ENCODE data around the gene TMEM86B. TPM values are rescaled to one million over a fixed set of nuclear protein-coding genes. Genes with fewer than 3 reads are reported as not detected.

TMEM86B gene, protein sequence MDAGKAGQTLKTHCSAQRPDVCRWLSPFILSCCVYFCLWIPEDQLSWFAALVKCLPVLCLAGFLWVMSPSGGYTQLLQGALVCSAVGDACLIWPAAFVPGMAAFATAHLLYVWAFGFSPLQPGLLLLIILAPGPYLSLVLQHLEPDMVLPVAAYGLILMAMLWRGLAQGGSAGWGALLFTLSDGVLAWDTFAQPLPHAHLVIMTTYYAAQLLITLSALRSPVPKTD
- polyA plus RNA-seq, result 100 to 1,000 TPM in 1 of 4 donors, 10 to 100 TPM in 3; 22.8 to 255 (median 72.6) TPM
- long read RNA-seq, donor 1, transcript TMEM86B-203 (2 exons, 1,508 nt), result minor isoform, 41 of 149 reads
- long read RNA-seq, donor 1, transcript TMEM86B-201 (3 exons, 1,637 nt), result major isoform, 68 of 149 reads
- long read RNA-seq, donor 1, transcript TMEM86B-202 (1 exons, 2,034 nt), result minor isoform, 40 of 149 reads
- long read RNA-seq, donor 1, partial matches to known transcripts, result 0 of 149 reads
- long read RNA-seq, donor 1, other reads (novel, unspliced or antisense), result 0 of 149 reads
- long read RNA-seq, donor 2, transcript TMEM86B-201 (3 exons, 1,637 nt), result minor isoform, 7 of 20 reads
- long read RNA-seq, donor 2, transcript TMEM86B-203 (2 exons, 1,508 nt), result major isoform, 11 of 20 reads
- long read RNA-seq, donor 2, partial matches to known transcripts, result 0 of 20 reads
- long read RNA-seq, donor 2, other reads (novel, unspliced or antisense), result 0 of 20 reads
- long read RNA-seq, donor 3, transcript TMEM86B-201 (3 exons, 1,637 nt), result major isoform, 23 of 44 reads
- long read RNA-seq, donor 3, transcript TMEM86B-203 (2 exons, 1,508 nt), result minor isoform, 18 of 44 reads
- long read RNA-seq, donor 3, partial matches to known transcripts, result 0 of 44 reads
- long read RNA-seq, donor 3, other reads (novel, unspliced or antisense), result 0 of 44 reads
- long read RNA-seq, donor 4, partial matches to known transcripts, result 0 of 1 reads
- long read RNA-seq, donor 4, other reads (novel, unspliced or antisense), result 0 of 1 reads
- long read RNA-seq, donor 5, transcript TMEM86B-203 (2 exons, 1,508 nt), result major isoform, 9 of 20 reads
- long read RNA-seq, donor 5, transcript TMEM86B-202 (1 exons, 2,034 nt), result minor isoform, 6 of 20 reads
- long read RNA-seq, donor 5, transcript TMEM86B-201 (3 exons, 1,637 nt), result minor isoform, 5 of 20 reads
- long read RNA-seq, donor 5, partial matches to known transcripts, result 0 of 20 reads
- long read RNA-seq, donor 5, other reads (novel, unspliced or antisense), result 0 of 20 reads
- long read RNA-seq, donor 6, transcript TMEM86B-203 (2 exons, 1,508 nt), result minor isoform, 8 of 29 reads
- long read RNA-seq, donor 6, transcript TMEM86B-201 (3 exons, 1,637 nt), result major isoform, 18 of 29 reads
- long read RNA-seq, donor 6, partial matches to known transcripts, result 0 of 29 reads
- long read RNA-seq, donor 6, other reads (novel, unspliced or antisense), result 0 of 29 reads
- long read RNA-seq, donor 7, result 0 reads
- long read RNA-seq, donor 8, result 0 reads
- long read RNA-seq, donor 9, transcript TMEM86B-203 (2 exons, 1,508 nt), result major isoform, 5 of 9 reads
- long read RNA-seq, donor 9, partial matches to known transcripts, result 0 of 9 reads
- long read RNA-seq, donor 9, other reads (novel, unspliced or antisense), result 0 of 9 reads
- long read RNA-seq, donor 10, transcript TMEM86B-203 (2 exons, 1,508 nt), result major isoform, 5 of 6 reads
- long read RNA-seq, donor 10, partial matches to known transcripts, result 0 of 6 reads
- long read RNA-seq, donor 10, other reads (novel, unspliced or antisense), result 0 of 6 reads

DNA sequence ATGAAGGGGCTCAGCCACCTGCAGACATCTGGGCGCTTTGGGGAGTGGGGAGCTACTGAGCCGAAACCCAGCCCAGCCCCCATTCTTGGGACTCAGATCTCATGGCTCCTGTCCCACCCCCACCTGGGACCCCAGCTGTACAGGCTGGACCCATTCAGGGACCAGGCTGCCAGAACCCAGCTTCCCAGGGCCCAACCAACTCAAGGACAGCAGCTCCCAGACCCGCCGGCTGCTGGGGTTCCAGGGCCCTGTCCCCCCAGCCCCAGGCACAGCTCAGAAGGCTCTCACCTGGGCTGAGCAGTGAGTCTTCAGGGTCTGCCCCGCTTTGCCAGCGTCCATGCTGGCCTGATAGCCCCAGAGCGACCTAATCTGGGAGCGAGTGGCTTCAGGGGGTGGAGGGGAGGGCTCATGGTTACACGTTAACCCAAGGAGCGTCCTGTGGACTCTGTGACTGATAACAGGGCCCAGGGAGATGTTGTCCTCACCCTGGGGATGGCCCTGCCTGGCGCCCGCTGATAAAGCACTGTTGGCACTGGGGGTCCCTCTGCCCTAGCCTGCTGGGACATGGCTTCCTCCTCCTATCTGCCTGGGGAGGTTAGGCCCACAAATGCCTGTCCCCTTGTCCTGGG is at the start of gene TMEM86B:
TSS of gene TMEM86B (minus strand) at position 361 of the 629 bp plus-strand sequence. CDS start at position 339, 22 bp downstream.
- H3K27me3 ChIP-seq (ENCODE audit: control insufficient read depth in 3 of 3, insufficient read depth in 3 of 3, low read length in 3 of 3), result no peaks in the 10 kb centered on the region
- peaks cover 0 to 68% (median 12%) of the 10 kb centered on the region in 3 donors for H3K4me1 ChIP-seq (ENCODE audit: control insufficient read depth in 3 of 3, insufficient read depth in 2 of 3, low read depth in 1 of 3, low read length in 2 of 3)
- no peaks in the 10 kb centered on the region for H3K9me3 ChIP-seq (ENCODE audit: control insufficient read depth in 2 of 2, insufficient read depth in 1 of 2, low read depth in 1 of 2, low read length in 1 of 2)
- peak; percentile 92 to 93 for DNase-seq
- H3K36me3 ChIP-seq (ENCODE audit: control insufficient read depth in 3 of 3, insufficient read depth in 2 of 3, low read depth in 1 of 3, low read length in 3 of 3), result peaks cover 27 to 88% (median 28%) of the 10 kb centered on the region in 3 donors
- H3K27ac ChIP-seq (ENCODE audit: low read depth in 1 of 3, low read length in 2 of 3), result peak within 1 kb of the TSS; percentile 38 to 89 (median 87)
- FAIRE-seq, result no peak
- WGBS, 3 donors, result 23 to 64% (median 45%) methylated on average over 11 to 12 of the region's 12 CpGs
- H3K4me3 ChIP-seq (ENCODE audit: low read depth in 1 of 3, low read length in 3 of 3), result peak within 1 kb of the TSS in 2 of 3 donors; percentile 68 to 82

DNA sequence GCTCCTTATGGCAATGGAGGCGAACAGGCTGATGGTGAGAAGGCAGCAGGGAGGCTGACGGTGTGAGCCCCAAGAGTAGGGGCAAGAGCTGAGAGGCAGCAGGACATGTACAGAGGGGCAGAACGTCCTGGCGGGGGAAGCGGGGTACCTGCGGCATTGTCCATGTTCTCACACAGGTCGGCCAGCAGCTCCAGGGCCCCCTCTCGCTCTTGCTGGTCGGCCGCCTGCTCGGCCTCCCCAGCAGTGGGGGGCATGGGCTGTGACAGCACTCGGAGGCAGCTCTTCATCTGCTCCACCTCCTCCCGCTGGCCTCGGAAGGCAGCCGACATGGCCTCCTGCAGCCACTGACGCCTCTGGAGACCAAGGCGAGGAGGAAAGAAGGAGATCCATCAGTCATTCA is 48.9 kb upstream of the TMEM86B start:
- Histone ChIP-seq H3K36me3 (ENCODE audit: control insufficient read depth in 3 of 3, insufficient read depth in 2 of 3, low read depth in 1 of 3, low read length in 3 of 3) (peaks cover 0 to 49% (median 5%) of the 10 kb centered on the region in 3 donors), H3K27me3 (ENCODE audit: control insufficient read depth in 3 of 3, insufficient read depth in 3 of 3, low read length in 3 of 3) (no peaks in the 10 kb centered on the region), H3K4me3 (ENCODE audit: low read depth in 1 of 3, low read length in 3 of 3) (no peak overlapping the region), H3K9me3 (ENCODE audit: control insufficient read depth in 2 of 2, insufficient read depth in 1 of 2, low read depth in 1 of 2, low read length in 1 of 2) (no peaks in the 10 kb centered on the region), H3K27ac (ENCODE audit: low read depth in 1 of 3, low read length in 2 of 3) (peak overlapping the region in 2 of 3 donors; percentile 48 to 82), H3K4me1 (ENCODE audit: control insufficient read depth in 3 of 3, insufficient read depth in 2 of 3, low read depth in 1 of 3, low read length in 2 of 3) (peaks cover 0 to 17% (median 4%) of the 10 kb centered on the region in 3 donors)
- no peak for DNase-seq
- no peak for FAIRE-seq
- WGBS, 3 donors, result 89 to 95% (median 91%) methylated on average over 12 to 17 of the region's 17 CpGs

DNA sequence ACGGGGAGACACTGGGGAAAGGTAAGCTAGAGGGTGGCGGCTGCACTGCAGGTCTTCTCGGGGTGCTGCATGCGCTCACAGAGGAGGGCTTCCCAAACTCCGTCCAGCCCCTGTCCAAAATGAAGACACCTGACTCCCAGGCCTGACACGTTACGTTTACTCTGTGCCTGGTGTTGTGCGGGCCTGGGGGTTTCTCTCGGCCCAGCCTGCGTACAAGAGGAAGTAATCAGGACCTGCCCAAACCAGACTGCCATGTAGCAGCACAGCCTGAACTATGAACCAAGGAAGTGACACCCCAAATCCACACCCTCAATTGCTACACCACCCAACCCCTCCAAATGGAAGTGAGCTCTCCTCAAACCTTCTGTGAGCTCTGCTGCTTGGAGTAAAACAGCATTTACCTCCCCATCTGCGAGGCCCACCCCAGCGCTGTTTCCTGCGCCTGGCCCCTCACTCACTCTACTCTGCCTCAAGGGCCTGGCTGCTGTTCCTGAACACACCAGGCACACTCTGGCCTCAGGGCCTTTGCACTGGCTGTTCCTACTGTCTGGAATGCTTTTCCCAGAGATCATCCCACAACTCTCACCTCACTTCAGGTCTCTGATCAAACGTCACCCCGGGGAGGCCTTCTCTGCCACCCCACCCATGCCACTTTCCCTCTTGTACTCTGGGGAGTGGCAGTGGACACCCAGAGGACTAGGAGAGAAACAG is 48.3 kb upstream of the TMEM86B start:
- Histone ChIP-seq H3K9me3 (ENCODE audit: control insufficient read depth in 2 of 2, insufficient read depth in 1 of 2, low read depth in 1 of 2, low read length in 1 of 2) (no peaks in the 10 kb centered on the region), H3K4me3 (ENCODE audit: low read depth in 1 of 3, low read length in 3 of 3) (no peak overlapping the region), H3K36me3 (ENCODE audit: control insufficient read depth in 3 of 3, insufficient read depth in 2 of 3, low read depth in 1 of 3, low read length in 3 of 3) (peaks cover 4 to 54% (median 5%) of the 10 kb centered on the region in 3 donors), H3K27ac (ENCODE audit: low read depth in 1 of 3, low read length in 2 of 3) (peak overlapping the region in 2 of 3 donors; percentile 48 to 82), H3K4me1 (ENCODE audit: control insufficient read depth in 3 of 3, insufficient read depth in 2 of 3, low read depth in 1 of 3, low read length in 2 of 3) (peaks cover 0 to 17% (median 4%) of the 10 kb centered on the region in 3 donors), H3K27me3 (ENCODE audit: control insufficient read depth in 3 of 3, insufficient read depth in 3 of 3, low read length in 3 of 3) (no peaks in the 10 kb centered on the region)
- DNase-seq (peak in 1 of 2 donors; percentile 68), FAIRE-seq (no peak)
- WGBS, 3 donors, result 63 to 76% (median 66%) methylated on average over 15 of the region's 15 CpGs

DNA sequence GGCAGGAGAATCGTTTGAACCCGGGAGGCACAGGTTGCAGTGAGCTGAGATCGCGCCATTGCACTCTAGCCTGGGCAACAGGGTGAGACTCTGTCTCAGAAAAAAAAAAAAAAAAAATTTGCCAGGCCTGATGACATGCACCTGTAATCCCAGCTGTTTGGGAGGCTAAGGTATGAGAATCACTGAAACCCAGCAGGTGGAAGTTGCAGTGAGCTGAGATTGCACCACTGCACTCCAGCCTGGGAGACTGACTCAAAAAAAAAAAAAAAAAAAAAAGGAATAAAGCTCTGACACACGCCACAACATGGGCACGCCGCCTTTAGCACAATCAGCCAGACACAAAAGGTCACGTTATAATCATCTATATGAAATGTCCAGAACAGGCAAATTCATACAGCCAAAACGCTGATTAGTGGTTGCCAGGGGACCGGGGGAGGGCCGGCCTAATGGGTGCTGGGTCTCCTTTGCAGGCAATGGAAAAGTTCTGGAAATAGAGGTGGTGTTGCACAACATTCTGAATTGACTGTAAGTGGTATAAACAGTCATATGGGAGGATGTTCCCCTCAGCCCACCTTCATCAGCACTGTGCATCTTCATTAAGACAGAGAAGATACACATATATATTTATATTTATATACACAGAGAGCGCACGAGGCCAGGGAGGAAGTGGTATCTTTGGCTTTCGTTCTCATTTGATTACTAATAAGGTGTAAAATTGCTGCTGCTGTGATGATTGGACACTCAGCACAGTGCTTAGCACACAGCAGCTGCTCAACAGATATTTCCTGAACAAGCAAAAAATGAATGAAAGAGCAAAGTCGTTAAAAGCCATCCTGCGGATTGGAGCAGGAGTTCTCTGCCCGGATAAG is 47.5 kb upstream of the TMEM86B start:
- peak in 1 of 2 donors; percentile 26 for DNase-seq
- Histone ChIP-seq H3K4me1 (ENCODE audit: control insufficient read depth in 3 of 3, insufficient read depth in 2 of 3, low read depth in 1 of 3, low read length in 2 of 3) (peaks cover 0 to 13% (median 4%) of the 10 kb centered on the region in 3 donors), H3K27me3 (ENCODE audit: control insufficient read depth in 3 of 3, insufficient read depth in 3 of 3, low read length in 3 of 3) (no peaks in the 10 kb centered on the region), H3K27ac (ENCODE audit: low read depth in 1 of 3, low read length in 2 of 3) (peak overlapping the region in 2 of 3 donors; percentile 37 to 82), H3K4me3 (ENCODE audit: low read depth in 1 of 3, low read length in 3 of 3) (no peak overlapping the region), H3K9me3 (ENCODE audit: control insufficient read depth in 2 of 2, insufficient read depth in 1 of 2, low read depth in 1 of 2, low read length in 1 of 2) (no peaks in the 10 kb centered on the region), H3K36me3 (ENCODE audit: control insufficient read depth in 3 of 3, insufficient read depth in 2 of 3, low read depth in 1 of 3, low read length in 3 of 3) (peaks cover 4 to 62% (median 5%) of the 10 kb centered on the region in 3 donors)
- WGBS, 3 donors, result 65 to 77% (median 67%) methylated on average over 17 of the region's 17 CpGs
- no peak for FAIRE-seq

DNA sequence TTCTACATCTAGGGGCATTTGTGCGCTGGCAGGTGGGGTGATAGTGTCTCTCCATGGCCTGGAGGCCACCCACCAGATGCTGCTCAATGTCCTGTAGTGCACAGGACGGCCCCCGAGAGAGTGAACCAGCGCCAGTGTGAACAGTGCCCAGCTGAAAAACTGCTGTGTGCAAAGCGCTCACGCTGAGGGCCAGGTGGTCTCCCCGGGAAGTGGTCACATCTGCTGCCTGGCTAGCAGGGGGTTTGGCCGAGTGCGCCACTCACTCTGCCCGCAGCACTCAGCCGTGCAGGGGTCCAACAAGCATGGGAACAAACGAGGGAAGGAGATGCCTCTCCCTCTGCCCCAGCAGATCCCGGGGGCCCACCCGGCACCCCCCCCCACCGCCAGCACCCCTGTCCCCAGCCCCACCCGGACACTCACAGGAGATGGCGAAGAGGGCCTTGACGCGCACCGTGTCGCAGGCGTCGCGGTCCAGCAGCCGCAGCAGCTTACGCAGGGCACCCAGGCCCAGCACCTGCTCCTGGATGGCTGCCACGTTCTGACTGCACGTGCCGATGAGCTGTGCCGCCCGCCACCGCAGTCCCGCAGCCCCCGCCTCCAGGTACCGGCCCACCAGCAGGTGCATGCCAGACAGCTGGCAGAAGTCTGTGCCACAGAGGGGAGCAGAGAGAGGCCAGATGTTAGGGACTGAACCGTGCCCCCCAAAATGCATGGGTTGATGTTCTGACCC is 45.6 kb upstream of the TMEM86B start:
- no peak overlapping the region for H3K4me3 ChIP-seq (ENCODE audit: low read depth in 1 of 3, low read length in 3 of 3)
- 95 to 96% (median 95%) methylated on average over 31 to 36 of the region's 36 CpGs for WGBS, 3 donors
- no peak overlapping the region for H3K27ac ChIP-seq (ENCODE audit: low read depth in 1 of 3, low read length in 2 of 3)
- no peaks in the 10 kb centered on the region for H3K27me3 ChIP-seq (ENCODE audit: control insufficient read depth in 3 of 3, insufficient read depth in 3 of 3, low read length in 3 of 3)
- H3K9me3 ChIP-seq (ENCODE audit: control insufficient read depth in 2 of 2, insufficient read depth in 1 of 2, low read depth in 1 of 2, low read length in 1 of 2), result no peaks in the 10 kb centered on the region
- DNase-seq, result no peak
- peaks cover 0 to 8% (median 4%) of the 10 kb centered on the region in 3 donors for H3K4me1 ChIP-seq (ENCODE audit: control insufficient read depth in 3 of 3, insufficient read depth in 2 of 3, low read depth in 1 of 3, low read length in 2 of 3)
- FAIRE-seq, result no peak
- H3K36me3 ChIP-seq (ENCODE audit: control insufficient read depth in 3 of 3, insufficient read depth in 2 of 3, low read depth in 1 of 3, low read length in 3 of 3), result peaks cover 4 to 73% (median 5%) of the 10 kb centered on the region in 3 donors

DNA sequence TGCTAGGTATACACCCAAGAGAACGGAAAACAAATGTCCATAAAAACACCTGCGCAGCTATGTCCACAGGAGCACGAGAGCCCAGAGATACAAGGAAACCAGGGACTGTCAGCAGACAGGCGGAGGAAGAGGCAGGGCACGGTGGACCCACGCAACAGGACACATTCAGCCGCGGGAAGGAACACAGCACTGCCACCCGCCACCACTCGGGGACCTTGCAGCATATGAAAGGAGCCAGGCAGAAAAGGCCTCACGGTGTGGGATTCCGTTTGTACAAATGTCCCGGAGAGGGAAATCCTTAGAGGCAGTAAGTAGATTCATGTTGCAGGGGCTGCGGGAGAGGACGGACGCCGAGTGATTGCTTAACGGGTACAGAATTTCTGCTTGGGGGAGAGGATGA is 43.6 kb upstream of the TMEM86B start:
- DNase-seq (no peak), FAIRE-seq (no peak)
- H3K4me3 ChIP-seq (ENCODE audit: low read depth in 1 of 3, low read length in 3 of 3), result no peak overlapping the region
- 95 to 97% (median 96%) methylated on average over 18 of the region's 18 CpGs for WGBS, 3 donors
- no peak overlapping the region for H3K27ac ChIP-seq (ENCODE audit: low read depth in 1 of 3, low read length in 2 of 3)
- H3K4me1 ChIP-seq (ENCODE audit: control insufficient read depth in 3 of 3, insufficient read depth in 2 of 3, low read depth in 1 of 3, low read length in 2 of 3), result peaks cover 0 to 4% (median 3%) of the 10 kb centered on the region in 3 donors
- peaks cover 0 to under 1% of the 10 kb centered on the region in 2 donors for H3K9me3 ChIP-seq (ENCODE audit: control insufficient read depth in 2 of 2, insufficient read depth in 1 of 2, low read depth in 1 of 2, low read length in 1 of 2)
- H3K27me3 ChIP-seq (ENCODE audit: control insufficient read depth in 3 of 3, insufficient read depth in 3 of 3, low read length in 3 of 3), result no peaks in the 10 kb centered on the region
- H3K36me3 ChIP-seq (ENCODE audit: control insufficient read depth in 3 of 3, insufficient read depth in 2 of 3, low read depth in 1 of 3, low read length in 3 of 3), result peaks cover 4 to 65% (median 5%) of the 10 kb centered on the region in 3 donors

Data from small intestine (tissue), 16 donors.